ENCODE results near the gene IDUA. TPM values are rescaled to one million over a fixed set of nuclear protein-coding genes. Genes with fewer than 3 reads are reported as not detected.

The IDUA gene
- total and polyA plus RNA-seq, 10 of the 15 experiments (the other 5 are each of a cell fraction or from before 2014, with no cell fraction given) = 0.05 to 7.6 (median 1.4) TPM; not detected in 1

DNA sequence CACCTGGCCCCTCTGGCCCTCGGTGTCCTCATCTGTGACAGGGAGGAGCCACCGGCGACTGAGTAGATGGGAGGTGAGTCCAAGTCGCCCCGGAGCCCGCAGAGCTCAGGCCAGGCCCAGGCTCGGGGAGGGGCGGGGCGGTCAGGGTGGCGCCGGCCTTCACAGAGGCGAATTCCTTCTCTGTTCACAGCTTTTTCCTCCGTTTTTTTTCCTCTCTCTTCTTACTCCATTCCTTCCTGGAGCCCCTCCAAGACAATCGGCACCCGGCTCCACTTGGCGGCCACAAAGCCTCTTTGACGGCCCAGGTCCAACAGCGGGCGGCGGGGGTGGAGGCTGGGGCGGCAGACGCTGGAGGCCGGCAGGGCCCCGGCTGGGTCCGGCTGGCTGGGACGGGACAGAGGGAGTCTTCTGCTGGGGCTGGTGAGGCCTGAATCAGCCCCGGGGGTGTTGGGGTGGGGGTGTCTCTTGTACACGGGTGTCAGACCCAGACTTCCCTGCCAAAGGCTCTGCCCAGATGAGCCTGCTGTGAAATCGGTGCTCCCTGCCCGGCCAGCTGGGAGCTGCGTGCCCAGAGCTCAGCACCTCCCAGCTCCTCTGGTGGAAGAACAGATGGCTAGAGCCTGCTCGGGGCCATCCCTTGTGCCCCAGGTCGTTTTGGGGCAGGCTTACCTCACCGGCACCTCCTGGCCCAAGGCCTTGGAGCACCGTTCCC, 47.2 kb downstream of the IDUA start (continued):
- TF ChIP-seq, protein P1, sequence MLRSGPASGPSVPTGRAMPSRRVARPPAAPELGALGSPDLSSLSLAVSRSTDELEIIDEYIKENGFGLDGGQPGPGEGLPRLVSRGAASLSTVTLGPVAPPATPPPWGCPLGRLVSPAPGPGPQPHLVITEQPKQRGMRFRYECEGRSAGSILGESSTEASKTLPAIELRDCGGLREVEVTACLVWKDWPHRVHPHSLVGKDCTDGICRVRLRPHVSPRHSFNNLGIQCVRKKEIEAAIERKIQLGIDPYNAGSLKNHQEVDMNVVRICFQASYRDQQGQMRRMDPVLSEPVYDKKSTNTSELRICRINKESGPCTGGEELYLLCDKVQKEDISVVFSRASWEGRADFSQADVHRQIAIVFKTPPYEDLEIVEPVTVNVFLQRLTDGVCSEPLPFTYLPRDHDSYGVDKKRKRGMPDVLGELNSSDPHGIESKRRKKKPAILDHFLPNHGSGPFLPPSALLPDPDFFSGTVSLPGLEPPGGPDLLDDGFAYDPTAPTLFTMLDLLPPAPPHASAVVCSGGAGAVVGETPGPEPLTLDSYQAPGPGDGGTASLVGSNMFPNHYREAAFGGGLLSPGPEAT (IDR thresholded peaks at IDR 0.05; ENCODE audit: low read depth) = no peak

DNA sequence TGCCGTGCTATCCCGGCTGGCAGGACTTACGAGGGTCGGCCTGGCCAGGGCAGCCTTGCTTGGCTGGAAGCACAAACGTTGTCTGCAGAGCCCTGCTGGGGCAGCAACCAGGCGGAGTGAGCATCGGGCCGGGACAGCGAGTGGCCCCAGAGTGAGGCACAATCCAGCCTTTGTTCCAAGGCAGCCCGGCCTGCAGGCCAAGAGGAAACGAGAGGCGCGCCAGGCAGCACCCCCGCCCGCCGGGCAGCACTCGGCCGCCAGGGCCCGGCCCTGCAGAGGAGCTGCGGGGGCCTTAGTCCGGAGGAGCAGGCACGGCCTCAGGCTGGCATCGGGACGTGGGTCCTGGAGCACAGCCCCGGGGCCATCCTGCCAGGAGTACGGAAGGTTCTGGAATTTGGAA, 48.7 kb downstream of the IDUA start:
- Histone ChIP-seq H3K27me3 (replicated peaks in 1 of 2; ENCODE audit: control insufficient read depth in 2 of 2, insufficient read depth in 2 of 2, low read length in 1 of 2) (no peaks in the 10 kb centered on the region), H3K4me3 (no peak overlapping the region), H2AFZ (ENCODE audit: control insufficient read depth, low read depth, low read length) (no peak overlapping the region), H3K9me3 (replicated peaks; ENCODE audit: control insufficient read depth, insufficient read depth, low read length) (no peaks in the 10 kb centered on the region), H3K36me3 (ENCODE audit: control insufficient read depth in 2 of 2, insufficient read depth in 2 of 2, low read length in 1 of 2) (no peaks in the 10 kb centered on the region), H3K4me1 (ENCODE audit: control insufficient read depth, insufficient read depth, low read length) (no peaks in the 10 kb centered on the region), H3K4me2 (ENCODE audit: control insufficient read depth, insufficient read depth) (no peak overlapping the region), H3K27ac (ENCODE audit: control insufficient read depth, insufficient read depth) (no peak overlapping the region), H3K79me2 (ENCODE audit: control insufficient read depth, insufficient read depth, low read length) (no peaks in the 10 kb centered on the region), H4K20me1 (ENCODE audit: control insufficient read depth, insufficient read depth) (no peaks in the 10 kb centered on the region), H3K9ac (ENCODE audit: control insufficient read depth, insufficient read depth, low read length) (no peak overlapping the region)
- intact Hi-C loops (cut with micrococcal nuclease; ENCODE audit: unreplicated experiment) (no loop called here), in situ Hi-C loops (cut with MboI) (no loop called here)
- DNase-seq (ENCODE audit: low read depth, low spot score) = no peak
- BruUV-seq (replicated peaks) = no TSS peak
- WGBS (ENCODE audit: insufficient coverage, insufficient replicate concordance, low lambda C conversion rate, missing lambda C conversion rate) = 42% methylated on average over 26 of the region's 26 CpGs
- no peak for FAIRE-seq
- CTCF ChIA-PET = no interaction called here
- POLR2A ChIA-PET = no interaction called here
- no peak for ATAC-seq
- RAD21 ChIA-PET (ENCODE audit: unreplicated experiment) = no interaction called here
- SMC1A ChIA-PET (ENCODE audit: uncharacterized antibody, unreplicated experiment) = no interaction called here
- TF ChIP-seq, protein P2, sequence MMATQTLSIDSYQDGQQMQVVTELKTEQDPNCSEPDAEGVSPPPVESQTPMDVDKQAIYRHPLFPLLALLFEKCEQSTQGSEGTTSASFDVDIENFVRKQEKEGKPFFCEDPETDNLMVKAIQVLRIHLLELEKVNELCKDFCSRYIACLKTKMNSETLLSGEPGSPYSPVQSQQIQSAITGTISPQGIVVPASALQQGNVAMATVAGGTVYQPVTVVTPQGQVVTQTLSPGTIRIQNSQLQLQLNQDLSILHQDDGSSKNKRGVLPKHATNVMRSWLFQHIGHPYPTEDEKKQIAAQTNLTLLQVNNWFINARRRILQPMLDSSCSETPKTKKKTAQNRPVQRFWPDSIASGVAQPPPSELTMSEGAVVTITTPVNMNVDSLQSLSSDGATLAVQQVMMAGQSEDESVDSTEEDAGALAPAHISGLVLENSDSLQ (IDR thresholded peaks at IDR 0.05) = no peak
- TF ChIP-seq KDM1A (IDR thresholded peaks at IDR 0.05; ENCODE audit: borderline replicate concordance) (no peak), YY1 (IDR thresholded peaks at IDR 0.05; ENCODE audit: low read depth, low read length) (no peak), NRF1 (conservative IDR thresholded peaks at IDR 0.05; ENCODE audit: low read depth, low read length) (no peak), FOXK2 (IDR thresholded peaks at IDR 0.05) (no peak), MEF2A (IDR thresholded peaks at IDR 0.05; ENCODE audit: insufficient read depth, low read depth, low read length) (no peak)
- TF ChIP-seq, protein P3, sequence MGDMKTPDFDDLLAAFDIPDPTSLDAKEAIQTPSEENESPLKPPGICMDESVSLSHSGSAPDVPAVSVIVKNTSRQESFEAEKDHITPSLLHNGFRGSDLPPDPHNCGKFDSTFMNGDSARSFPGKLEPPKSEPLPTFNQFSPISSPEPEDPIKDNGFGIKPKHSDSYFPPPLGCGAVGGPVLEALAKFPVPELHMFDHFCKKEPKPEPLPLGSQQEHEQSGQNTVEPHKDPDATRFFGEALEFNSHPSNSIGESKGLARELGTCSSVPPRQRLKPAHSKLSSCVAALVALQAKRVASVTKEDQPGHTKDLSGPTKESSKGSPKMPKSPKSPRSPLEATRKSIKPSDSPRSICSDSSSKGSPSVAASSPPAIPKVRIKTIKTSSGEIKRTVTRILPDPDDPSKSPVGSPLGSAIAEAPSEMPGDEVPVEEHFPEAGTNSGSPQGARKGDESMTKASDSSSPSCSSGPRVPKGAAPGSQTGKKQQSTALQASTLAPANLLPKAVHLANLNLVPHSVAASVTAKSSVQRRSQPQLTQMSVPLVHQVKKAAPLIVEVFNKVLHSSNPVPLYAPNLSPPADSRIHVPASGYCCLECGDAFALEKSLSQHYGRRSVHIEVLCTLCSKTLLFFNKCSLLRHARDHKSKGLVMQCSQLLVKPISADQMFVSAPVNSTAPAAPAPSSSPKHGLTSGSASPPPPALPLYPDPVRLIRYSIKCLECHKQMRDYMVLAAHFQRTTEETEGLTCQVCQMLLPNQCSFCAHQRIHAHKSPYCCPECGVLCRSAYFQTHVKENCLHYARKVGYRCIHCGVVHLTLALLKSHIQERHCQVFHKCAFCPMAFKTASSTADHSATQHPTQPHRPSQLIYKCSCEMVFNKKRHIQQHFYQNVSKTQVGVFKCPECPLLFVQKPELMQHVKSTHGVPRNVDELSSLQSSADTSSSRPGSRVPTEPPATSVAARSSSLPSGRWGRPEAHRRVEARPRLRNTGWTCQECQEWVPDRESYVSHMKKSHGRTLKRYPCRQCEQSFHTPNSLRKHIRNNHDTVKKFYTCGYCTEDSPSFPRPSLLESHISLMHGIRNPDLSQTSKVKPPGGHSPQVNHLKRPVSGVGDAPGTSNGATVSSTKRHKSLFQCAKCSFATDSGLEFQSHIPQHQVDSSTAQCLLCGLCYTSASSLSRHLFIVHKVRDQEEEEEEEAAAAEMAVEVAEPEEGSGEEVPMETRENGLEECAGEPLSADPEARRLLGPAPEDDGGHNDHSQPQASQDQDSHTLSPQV (IDR thresholded peaks at IDR 0.05) = no peak
- TF ChIP-seq, protein P1 (IDR thresholded peaks at IDR 0.05; ENCODE audit: low read depth) = no peak
- TF ChIP-seq, protein P4, sequence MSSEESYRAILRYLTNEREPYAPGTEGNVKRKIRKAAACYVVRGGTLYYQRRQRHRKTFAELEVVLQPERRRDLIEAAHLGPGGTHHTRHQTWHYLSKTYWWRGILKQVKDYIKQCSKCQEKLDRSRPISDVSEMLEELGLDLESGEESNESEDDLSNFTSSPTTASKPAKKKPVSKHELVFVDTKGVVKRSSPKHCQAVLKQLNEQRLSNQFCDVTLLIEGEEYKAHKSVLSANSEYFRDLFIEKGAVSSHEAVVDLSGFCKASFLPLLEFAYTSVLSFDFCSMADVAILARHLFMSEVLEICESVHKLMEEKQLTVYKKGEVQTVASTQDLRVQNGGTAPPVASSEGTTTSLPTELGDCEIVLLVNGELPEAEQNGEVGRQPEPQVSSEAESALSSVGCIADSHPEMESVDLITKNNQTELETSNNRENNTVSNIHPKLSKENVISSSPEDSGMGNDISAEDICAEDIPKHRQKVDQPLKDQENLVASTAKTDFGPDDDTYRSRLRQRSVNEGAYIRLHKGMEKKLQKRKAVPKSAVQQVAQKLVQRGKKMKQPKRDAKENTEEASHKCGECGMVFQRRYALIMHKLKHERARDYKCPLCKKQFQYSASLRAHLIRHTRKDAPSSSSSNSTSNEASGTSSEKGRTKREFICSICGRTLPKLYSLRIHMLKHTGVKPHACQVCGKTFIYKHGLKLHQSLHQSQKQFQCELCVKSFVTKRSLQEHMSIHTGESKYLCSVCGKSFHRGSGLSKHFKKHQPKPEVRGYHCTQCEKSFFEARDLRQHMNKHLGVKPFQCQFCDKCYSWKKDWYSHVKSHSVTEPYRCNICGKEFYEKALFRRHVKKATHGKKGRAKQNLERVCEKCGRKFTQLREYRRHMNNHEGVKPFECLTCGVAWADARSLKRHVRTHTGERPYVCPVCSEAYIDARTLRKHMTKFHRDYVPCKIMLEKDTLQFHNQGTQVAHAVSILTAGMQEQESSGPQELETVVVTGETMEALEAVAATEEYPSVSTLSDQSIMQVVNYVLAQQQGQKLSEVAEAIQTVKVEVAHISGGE (CRISPR knock-in tag; IDR thresholded peaks at IDR 0.05) = no peak

All from GM12878 (cell line).